Measurements from ENCODE around the gene ACRV1. TPM values are rescaled to one million over a fixed set of nuclear protein-coding genes. Genes with fewer than 3 reads are reported as not detected.

The ACRV1 gene
- 0.12 TPM in 1 of 5 replicates, not detected in the others for total RNA-seq (2022; extraction: Qiagen RNA extraction)

DNA sequence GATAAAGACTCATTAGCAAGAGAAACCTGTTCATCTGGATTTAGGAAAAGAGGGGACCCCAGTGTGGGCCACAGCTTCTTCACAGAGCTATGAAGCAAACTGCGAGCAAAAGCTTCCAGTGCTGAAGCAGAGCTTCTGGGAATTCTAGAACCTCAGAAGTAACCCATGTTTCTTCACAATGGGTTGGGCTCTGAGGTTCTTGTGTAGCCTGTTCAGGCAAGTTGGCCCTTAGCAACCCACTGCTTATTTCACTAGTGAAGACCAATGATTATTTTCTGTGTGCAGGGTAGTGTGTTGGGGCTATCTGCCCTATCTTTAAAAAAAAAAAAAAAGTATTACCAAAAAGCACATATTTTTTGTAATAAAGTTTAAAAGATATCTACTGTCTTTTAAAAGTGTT is at the start of gene ACRV1:
ACRV1 (minus strand) TSS at position 101 of the 400 bp plus-strand sequence; CDS start at position 34, 67 bp downstream.

DNA sequence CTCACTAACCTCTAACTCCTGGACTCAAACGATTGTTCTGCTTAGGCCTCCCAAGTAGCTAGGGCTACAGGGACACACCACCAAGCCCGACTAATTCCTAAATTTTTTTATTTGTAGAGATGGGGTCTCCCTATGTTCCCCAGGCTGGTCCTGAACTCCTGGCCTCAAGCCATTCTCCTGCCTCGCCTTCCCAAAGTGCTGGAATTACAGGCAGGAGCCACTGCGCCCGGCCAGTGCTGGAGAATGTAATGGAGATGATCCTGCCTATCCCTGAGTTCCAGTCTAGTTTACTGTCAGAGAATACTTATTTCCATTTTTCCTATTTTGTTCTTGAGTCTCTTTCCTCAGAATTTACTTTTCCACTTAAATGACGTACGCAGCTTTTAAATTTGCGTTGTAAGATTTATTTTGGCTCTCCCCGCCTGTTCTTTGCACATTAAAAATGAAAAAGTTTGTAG is 55.9 kb downstream of the ACRV1 start, which contains the start of gene CHEK1:
CHEK1 (plus strand) TSS at position 408 of the 458 bp plus-strand sequence. CDS start 1,606 bp downstream, outside the sequence.

Other genes starting within 250 kb of the ACRV1 start
- 0.50 to 0.81 TPM (median 0.52 TPM) in 5 replicates for gene FEZ1, start 184.6 kb downstream of the ACRV1 start, total RNA-seq (2022; extraction: Qiagen RNA extraction)
- gene EI24, start 111.4 kb downstream of the ACRV1 start, total RNA-seq (2022; extraction: Qiagen RNA extraction), result 97.3 to 113 TPM (median 98.8 TPM) in 5 replicates
- gene STT3A, start 88.0 kb downstream of the ACRV1 start, total RNA-seq (2022; extraction: Qiagen RNA extraction), result 88.4 to 94.1 TPM (median 91.7 TPM) in 5 replicates
- gene CHEK1, start 55.7 kb downstream of the ACRV1 start, total RNA-seq (2022; extraction: Qiagen RNA extraction), result 27.6 to 37.0 TPM (median 28.7 TPM) in 5 replicates
- gene PATE1, start 65.4 kb upstream of the ACRV1 start, total RNA-seq (2022; extraction: Qiagen RNA extraction), result not detected in 5 replicates
- gene PATE2, start 98.0 kb upstream of the ACRV1 start, total RNA-seq (2022; extraction: Qiagen RNA extraction), result not detected in 5 replicates
- not detected in 5 replicates for gene PATE3, start 107.3 kb upstream of the ACRV1 start, total RNA-seq (2022; extraction: Qiagen RNA extraction)
- gene PATE4, start 152.5 kb upstream of the ACRV1 start, total RNA-seq (2022; extraction: Qiagen RNA extraction), result not detected in 5 replicates
- gene HYLS1, start 206.8 kb upstream of the ACRV1 start, total RNA-seq (2022; extraction: Qiagen RNA extraction), result 10.9 to 12.1 TPM (median 11.9 TPM) in 5 replicates
- 6.5 to 10.6 TPM (median 7.8 TPM) in 5 replicates for gene PUS3, start 222.4 kb upstream of the ACRV1 start, total RNA-seq (2022; extraction: Qiagen RNA extraction)
- gene DDX25, start 223.7 kb upstream of the ACRV1 start, total RNA-seq (2022; extraction: Qiagen RNA extraction), result 0.14 TPM in 1 of 5 replicates, not detected in the others

Measured in A549 treated with AZD2906 at 1 μM for 4 hours (cell line).